22Rv1 (cell line): ENCODE measurements around the gene PPA2.

ENCODE experiments used
- CTCF ChIP-seq: fragments of 450-650 bp; IDR thresholded peaks from 2 replicates; pipeline ENCODE4 v1.5.1; 2017; ENCODE audit warnings: mild to moderate bottlenecking
- ZFX ChIP-seq: fragments of 450-650 bp; IDR thresholded peaks from 2 replicates; pipeline ENCODE4 v1.6.1; 2017; ENCODE audit warnings: antibody characterized with exemption, borderline replicate concordance

GRCh38 chr4:105373324-105373723, 100.5 kb downstream of the PPA2 start:
- TF ChIP-seq CTCF (no peak), ZFX (no peak)
